ENCODE results near the gene MXD4.

GRCh38 chr4:2299794-2300193 lies 37.9 kb upstream of the MXD4 start:
- TF ChIP-seq CTCF (IDR thresholded peaks at IDR 0.05; ENCODE audit: low read length), result no peak
- no peak for TF ChIP-seq EZH2phosphoT487 (IDR thresholded peaks at IDR 0.05; ENCODE audit: low read length)
- no peak for TF ChIP-seq EZH2 (optimal IDR thresholded peaks at IDR 0.05; ENCODE audit: low read depth, low read length)

All from MM.1S (cell line).